ENCODE measurements around the gene OR5I1.
"Not testable (repeated sequence)": the region's sequence is repeated elsewhere in the genome, so short reads cannot be mapped to it uniquely, and the experiment has no call there.

The OR5I1 gene

DNA sequence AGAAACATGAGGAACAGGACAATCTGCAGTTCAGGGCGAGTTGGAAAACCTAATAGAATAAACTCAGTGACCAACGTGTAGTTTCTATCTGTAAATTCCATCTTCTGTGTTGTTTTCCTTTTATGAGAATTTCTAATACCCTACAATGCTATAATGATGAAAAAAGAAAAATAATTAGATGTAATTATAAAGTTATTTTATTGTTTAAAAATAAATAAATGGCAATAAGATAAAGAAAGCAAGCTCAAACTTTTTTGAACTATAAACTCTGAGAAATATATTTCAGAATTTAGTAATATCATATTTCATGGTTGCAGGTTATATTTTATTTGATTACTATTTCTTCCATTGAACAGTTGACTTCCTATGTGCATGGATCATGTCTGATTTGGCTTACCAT lies at the start of gene OR5I1:
TSS of gene OR5I1 (minus strand) at position 101 of the 400 bp plus-strand sequence. CDS start at position 101, 0 bp downstream.
- DNase-seq, result no peak

DNA sequence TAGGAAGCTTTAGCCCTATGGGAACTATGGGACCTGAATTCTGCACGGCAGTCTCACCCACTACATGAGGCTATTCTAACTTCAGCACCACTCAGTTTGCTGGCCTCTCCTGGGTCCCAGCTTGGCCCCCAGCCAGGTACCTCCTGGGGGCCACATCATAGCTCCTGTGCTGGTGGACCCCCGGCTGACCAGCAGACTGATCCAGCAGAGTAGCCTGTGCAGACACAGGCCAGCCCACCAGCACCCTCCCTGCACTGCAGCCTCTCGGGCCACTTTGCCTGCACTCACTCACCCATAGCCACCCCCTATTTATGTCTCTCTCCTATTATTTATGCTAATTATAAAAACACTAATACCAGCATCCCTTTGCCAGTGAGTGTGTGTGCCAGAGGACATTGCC lies 34.7 kb upstream of the OR5I1 start:
- no peak for DNase-seq

DNA sequence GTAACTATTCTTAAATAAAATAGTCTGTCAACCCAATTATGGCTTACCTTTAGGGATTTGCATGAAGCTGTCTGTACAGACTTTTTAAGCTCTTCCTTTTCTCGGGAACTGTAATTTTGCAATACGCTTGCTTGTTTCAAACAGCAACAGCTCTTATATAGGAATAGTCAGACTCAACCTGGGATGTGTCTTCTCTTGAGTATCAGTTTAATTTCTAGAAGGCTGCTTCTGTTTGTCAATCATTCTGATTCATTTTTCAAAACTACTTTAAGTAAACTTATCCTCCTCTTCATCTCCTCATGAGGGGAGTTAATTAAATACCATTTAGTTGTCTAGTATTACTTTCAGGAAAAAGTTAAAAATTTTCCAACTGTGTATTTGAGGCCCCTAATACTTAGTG lies 33.6 kb upstream of the OR5I1 start, which contains the start of gene OR10AG1:
TSS of gene OR10AG1 (minus strand) at position 101 of the 400 bp plus-strand sequence. CDS start at position 63, 38 bp downstream.
- DNase-seq, result no peak

DNA sequence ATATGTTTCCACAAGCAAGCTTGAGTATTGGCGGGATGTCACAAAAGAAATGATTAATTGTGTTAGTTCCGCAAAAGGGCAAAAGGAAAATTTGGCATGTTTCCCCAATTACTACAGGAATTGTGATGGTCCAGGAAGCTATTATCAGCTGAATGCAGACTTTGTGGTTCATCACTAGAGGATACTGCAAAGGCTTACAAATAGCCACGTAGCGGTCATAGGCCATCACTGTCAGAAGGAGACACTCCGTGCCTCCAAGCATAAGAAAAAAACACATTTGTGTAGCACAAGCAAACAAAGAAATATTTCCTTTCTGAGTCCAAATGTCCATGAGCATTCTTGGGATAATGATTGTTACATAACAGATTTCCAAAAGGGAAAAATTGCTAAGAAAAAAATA lies 31.7 kb upstream of the OR5I1 start:
- no peak for DNase-seq

DNA sequence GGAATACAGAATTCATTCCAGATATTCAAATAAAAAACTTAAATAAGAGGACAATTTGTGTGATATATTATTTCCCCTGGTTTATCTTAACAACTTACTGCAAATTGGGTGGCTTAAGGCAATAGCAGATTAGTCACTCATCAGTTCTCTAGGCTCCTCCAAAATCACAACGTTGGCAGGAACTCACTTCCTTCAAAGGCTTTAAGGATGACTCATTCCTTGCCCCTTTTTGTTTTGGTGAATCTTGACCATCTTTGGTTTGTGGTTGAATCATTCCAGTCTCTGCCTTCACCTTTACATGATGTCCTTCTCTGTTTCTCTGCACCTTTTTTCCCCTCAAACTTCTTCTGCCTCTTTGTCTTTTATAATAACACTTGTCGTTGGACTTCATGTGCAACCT lies 30.2 kb upstream of the OR5I1 start:
- no peak for DNase-seq

DNA sequence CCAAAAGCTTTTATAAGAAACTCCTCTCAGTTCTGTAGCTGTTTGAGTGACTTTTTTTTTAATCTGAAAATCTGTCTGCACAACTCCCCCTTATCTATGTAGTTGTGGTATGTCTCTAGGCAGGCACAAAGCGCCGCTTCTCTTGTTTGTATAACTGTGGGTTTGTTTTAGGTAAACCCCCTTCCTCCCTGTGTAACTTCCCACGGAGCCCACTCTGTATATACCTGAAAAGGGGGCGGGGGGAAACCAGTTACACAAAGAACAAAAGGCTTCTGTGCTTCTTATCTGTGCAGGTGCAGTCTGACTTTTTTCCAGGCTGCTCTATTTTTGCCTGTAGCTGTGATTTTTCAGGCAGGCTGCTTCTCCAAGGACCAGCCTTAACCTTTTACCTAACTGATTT lies 20.3 kb upstream of the OR5I1 start:
- no peak for DNase-seq

DNA sequence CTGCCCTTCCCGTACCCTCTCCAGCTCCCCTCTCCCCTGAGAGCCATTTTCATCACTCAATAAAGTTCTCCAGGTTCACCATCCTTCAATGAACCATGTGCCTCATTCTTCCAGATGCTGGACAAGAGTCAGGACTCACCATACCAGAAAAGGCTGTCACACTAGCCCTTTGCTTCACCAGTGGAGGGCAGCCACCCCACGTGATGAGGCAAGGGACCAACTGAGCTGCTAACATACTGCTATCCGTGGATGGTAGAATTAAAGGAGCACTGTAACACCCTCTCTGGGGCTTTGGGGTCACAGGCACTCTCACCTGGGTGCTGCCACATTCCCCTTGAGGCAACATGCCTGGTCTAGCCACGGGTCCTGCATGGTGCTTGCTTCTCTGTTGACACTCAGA lies 13.1 kb upstream of the OR5I1 start:
- DNase-seq, result no peak

DNA sequence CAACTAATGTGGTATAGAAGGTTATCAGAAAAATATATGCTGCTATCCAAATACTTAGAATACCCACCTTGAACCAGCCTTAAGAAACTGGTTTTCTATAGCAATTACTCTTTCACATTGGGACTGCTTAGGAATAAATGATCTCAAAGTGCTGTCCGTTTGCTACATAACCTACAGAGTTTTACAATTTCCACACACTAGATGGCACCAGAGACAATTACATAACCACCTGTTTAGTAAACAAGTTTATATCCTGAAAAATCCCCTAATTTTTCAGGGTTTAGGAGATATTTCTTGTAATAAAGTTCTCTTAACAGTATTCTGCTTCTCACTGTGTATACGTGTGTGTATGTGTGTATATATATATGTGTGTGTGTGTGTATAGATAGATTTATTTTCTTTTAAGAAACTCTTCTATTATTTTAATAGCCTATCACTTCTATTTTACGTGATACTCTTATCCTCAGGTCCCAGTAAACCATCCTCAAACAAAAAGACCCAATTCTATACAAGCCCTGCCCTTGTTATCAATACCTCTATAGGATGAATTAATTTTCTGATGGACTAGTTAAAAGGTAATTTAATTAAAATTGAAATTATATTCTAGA lies 6.7 kb upstream of the OR5I1 start:
- DNase-seq, result no peak

DNA sequence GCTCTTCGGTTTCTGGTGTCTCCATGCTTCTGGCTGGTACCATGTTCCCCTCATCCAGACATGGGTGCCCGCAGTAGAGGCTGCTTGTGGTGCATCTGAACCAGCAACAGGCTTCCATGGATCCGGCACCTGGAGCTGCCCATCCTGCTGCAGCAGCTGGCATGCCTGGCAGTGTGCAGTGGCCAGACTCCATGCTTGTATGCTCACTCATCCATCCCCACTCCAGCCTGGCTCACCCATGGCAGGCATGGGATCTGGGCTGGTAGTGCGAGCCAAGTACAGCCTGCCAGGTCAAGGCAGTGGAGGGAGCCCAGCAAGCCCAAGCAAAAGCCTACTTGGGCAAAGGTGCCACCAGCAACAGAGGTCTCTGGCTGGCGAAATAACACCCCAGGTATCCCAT lies 15.7 kb downstream of the OR5I1 start:
- no peak for DNase-seq

DNA sequence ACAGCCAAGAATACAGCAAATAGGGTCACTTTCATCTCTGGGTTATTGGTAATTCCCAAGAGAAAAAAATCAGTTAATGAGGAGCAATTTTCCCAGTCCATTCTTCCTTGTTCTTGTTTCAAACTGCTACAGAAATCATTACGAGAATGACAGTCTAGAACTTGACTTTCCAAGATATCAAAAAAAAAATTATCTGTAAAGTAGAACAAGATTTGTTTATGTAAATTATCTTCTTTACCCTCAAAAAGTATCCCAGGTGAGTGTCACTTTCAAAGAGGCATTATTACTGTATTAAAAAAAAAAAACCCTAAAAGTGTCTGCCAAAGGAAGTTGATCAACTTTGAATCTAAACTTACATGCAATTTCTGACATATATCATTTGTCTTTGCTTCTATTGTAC lies 21.7 kb downstream of the OR5I1 start, which contains the start of gene OR5W2:
TSS of gene OR5W2 (minus strand) at position 101 of the 400 bp plus-strand sequence. CDS start at position 101, 0 bp downstream.
- DNase-seq, result no peak

DNA sequence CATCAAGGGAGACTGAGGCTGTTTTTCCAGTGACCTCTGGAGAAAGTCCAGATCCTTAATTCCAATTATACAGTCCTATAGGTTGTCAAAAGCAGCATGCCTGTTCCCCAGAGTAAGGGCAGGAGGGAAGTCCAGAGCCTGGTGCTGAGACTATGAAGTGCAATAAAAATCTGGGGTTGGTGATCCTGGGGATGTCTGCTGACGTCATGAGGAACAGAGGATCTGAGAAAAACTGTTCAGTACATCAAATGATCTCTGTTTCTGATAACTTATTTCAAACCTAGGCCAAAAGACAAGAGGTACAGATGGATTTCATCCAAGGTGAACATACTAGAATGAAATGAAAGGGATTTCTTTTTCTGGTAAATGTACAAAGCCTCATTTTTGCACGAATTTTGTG lies 33.9 kb downstream of the OR5I1 start:
- DNase-seq, result no peak

DNA sequence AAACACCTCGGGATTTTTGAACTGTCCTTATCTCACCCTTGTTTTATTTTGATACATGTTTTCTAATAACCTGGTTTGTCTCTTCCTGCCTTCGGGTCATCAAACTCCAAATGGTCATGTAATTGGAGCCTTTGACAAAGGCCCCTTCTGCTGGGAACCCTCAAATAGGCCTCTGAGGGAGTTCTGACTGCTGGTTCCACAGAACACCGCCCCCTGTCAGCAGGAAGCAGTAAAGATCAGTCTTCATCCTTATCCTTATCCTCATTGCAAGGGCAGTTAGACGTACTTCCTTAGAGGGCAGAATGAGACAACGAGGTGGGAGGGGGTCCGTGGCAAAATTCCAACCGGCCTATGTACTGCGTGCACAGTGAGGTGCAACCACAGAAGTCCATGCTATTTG lies 41.0 kb downstream of the OR5I1 start:
- DNase-seq, result no peak

DNA sequence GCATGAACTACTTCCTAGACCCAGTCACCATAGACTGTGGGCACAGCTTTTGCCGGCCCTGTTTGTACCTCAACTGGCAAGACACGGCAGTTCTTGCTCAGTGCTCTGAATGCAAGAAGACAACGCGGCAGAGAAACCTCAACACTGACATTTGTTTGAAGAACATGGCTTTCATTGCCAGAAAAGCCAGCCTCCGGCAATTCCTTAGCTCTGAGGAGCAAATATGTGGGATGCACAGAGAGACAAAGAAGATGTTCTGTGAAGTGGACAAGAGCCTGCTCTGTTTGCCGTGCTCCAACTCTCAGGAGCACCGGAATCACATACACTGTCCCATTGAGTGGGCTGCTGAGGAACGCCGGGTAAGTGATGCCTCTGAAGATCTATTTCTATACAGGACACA lies 50.7 kb downstream of the OR5I1 start:
- DNase-seq, result not testable (repeated sequence)

All from activated CD4-positive, alpha-beta T cell treated with anti-CD3 and anti-CD28 coated beads for 48 hours (primary cell).